Forelimb muscle (tissue), 1 donor: ENCODE data around the gene ETS2. TPM values are rescaled to one million over a fixed set of nuclear protein-coding genes. Genes with fewer than 3 reads are reported as not detected.
"Not testable (repeated sequence)": the region's sequence is repeated elsewhere in the genome, so short reads cannot be mapped to it uniquely, and the experiment has no call there.

Experiments
- DNase-seq: peaks from one replicate; pipeline ENCODE4 v3.0.0-alpha.2; 2013; ENCODE audit warnings: low read depth
- polyA plus RNA-seq: library from polyadenylated mRNA; unstranded; fragments of 120-200 nt; gene quantifications from one replicate; pipeline ENCODE4 v1.2.1, GENCODE V29; 2013; ENCODE audit not compliant: insufficient read length

The ETS2 gene
- polyA plus RNA-seq, 1 donor: 24.9 TPM

GRCh38 chr21:38837806-38838461, 32.2 kb downstream of the ETS2 start:
- DNase-seq: no peak

DNA sequence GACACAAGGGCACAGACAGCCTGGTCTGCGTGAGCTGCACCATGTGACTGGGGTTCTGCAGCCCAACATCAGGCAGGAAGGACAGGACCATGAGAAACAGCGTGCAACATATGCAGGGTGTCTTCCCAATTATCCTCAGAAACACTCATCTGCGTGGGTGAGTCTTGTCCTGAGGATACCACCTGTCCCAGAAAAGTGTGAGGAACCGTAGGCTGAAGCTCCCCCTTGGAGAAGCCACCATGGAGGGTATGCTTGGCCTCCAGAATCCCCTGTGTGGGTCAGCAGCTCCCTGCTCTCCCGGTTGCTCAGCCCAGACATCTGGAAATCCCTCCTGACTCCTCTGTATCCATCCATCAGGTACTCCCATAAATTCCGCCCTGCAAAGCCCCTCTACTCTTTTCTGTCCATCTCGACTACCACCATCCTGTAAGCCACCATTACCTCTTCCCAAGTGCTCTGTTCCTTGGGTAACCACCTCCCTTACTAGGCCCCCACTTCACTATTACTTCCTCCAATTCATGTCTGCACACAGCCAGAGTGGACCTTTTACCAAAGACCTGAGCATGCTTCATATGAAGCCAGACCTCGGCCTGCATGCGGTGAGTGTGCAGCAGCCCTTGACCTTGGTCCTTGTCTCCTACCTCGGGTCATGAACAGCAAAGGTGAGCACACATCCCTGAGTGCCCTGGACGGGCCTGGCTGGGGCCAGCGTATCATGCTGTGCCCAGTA, 33.0 kb downstream of the ETS2 start:
- no peak for DNase-seq

- no peak for DNase-seq
These were observed 33.9 kb downstream of the ETS2 start for GRCh38 chr21:38839328-38840286.

DNA sequence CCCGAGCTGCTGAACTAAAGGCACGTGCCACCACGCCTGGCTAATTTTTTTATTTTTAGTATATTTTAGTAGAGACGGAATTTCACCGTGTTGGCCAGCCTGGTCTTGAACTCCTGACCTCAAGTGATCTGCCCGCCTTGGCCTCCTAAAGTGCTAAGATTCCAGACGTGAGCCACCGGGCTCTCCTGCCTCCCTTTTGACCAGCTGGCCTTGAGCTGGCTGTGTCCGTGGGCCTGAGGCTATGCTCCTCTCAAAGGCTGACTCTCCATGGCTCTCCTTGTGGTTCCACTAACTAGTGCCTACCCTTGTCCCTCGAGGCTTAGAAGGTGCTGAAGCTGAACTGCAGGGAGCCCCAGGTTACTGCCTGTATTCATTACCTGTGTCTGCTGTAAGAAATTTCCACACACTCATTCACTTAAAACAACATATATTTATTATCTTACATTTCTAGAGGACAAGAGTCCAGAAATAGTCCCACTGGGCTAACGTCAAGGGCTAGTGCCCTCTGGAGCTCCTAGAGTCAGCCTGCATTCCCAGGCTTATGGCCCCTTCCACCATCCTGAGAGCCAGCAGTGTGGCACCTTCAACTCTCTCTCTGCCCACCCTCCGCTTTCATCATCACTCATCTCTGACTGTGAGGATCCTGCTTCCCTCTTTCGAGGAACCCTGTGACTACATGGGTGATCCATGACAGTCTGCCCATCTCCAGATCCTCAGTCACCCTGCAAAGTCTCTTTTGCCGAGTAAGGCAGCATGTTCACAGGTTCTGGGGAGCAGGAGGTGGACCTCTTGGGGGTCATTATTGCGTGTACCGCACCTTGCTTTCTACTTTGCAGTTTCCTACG, 34.9 kb downstream of the ETS2 start:
- no peak for DNase-seq

GRCh38 chr21:38841472-38841871, 35.7 kb downstream of the ETS2 start:
- DNase-seq: no peak

DNA sequence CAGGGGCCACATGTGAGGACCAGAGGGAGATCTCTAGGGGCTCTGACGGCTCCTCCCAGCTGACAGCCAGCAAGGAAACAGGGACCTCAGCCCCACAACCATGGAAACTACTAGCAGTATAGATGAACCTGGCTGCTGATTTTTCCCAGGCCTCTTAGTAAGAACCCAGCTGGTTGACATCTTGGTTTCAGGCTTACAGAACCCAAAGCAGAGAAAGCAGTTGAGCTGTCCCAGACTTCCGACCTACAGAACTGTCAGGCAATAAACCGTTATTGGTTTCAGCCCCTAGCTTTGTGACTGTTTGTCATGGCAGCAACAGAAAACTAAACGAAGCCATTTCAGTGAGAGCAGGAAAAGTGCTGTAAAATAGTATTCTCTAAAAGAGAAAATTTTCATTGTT, 36.4 kb downstream of the ETS2 start:
- no peak for DNase-seq

DNA sequence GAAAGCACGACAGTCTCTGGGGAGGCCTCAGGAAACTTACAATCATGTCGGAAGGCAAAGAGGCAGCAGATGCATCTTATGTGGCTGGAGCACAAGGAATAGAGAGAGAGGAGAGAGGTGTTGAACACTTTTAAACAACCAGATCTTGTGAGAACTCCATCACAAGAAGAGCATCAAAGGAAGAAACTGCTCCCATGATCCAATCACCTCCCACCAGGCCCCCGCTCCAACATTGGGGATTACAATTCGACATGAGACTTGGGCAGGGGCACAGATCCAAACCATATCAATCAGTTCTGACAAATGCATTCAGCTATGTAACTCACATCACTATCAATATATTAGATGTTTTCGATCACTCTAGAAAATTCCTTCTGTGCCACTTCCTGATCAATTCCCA, 37.6 kb downstream of the ETS2 start:
- no peak for DNase-seq

DNA sequence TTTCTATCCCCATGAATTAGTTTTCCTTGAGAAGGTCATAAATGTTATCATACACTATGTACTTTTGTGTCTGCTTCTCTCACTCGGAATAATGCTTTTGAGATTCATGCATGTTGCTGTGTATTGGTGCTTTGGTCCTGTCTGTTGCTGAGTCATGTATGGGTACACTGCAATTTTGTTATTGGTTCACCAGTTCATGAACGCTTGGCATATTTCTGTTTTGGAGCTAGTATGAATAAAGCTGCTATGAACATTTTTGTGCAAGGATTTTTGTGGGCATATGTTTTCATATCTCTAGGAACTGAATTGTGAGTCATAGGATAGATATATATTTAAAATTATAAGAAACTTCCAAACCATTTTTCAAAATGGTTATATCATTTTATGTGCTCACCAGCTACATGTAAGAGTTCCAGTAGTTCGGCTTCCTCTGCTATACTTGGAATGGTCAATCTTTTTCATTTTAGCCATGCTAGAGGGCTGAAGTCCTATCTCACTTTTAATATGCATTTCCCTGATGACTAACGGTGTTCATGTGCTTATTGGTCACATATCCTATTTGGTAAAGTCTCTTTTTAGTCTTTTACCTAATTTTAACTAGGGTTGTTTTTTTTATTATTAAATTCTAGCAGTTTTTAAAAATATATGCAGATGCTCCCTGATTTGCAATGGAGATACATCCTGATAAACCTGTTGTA, 38.2 kb downstream of the ETS2 start:
- DNase-seq: no peak

GRCh38 chr21:38845374-38845773, 39.6 kb downstream of the ETS2 start:
- not testable (repeated sequence) for DNase-seq

- no peak for DNase-seq
These were observed 41.8 kb downstream of the ETS2 start for GRCh38 chr21:38847556-38847955.

DNA sequence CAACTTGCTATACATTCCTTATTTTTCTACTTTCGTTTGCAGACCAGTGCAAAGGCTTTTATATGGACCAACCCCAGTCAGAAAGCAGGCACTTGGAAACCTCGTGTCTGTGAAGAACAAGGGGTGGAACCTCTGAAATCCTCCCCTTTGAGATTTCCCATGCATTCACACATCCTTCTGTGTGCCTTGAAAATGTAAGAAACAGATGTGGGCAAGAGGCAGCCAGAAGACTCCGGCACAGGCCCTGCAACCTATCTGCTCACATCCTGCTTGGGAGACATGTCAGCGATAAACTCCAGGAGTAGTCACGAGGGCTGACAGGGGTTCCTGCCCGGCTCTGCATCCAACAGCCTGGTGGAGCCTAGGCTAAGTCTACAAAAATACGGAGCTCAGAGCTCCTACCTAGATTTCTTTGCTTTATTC, 42.5 kb downstream of the ETS2 start:
- no peak for DNase-seq

DNA sequence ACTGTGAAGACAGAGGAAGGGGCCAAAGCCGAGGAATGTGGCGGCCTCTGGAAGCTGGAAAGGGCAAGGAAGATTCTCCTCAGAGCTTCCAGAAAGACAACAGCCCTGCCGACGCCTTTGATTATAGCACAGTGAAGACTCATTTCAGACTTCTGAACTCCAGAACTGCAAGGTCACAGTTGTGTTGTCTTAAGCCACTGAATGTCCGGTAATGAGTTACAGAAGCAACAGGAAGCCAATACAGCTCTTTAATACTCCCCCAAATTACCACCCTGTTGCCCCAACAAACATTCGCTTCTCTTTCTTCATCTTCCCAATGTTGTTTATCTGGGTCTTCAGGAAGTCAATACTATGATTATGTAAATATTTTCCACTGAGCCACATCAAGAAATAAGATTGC, 44.0 kb downstream of the ETS2 start:
- DNase-seq: no peak

DNA sequence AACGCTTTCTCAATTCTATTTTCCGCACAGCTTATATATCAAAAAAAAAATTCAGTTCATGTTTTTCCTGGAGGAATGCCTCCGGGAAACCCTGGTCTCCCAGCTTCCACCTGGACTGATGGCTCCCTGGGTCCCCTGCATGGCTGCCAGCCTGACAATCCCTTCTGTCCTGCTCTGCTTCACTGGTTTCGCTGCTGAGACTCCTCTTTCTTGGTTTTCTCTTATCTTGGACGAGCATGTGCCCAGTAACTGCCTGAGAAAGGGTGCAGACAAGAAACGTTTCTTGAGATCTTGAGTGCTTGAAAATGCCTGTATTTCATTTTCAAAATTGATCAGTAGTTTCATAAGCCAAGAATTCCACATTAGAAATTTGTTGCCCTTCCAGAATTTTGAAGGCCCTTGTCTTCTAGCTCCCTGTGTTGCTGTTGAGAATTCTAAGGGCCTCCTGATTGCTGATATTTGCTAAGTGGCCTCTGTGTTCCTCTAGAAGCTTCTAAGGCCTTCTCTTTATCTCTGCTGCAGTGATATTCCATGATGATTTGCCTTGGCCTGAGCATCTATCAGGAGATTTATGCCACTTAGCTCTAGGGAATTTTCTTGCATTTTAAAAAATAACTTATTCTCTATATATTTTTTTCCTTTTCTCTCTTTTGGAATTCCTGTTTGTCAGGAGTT, 44.7 kb downstream of the ETS2 start:
- no peak for DNase-seq

- DNase-seq: no peak
These were observed 45.4 kb downstream of the ETS2 start for GRCh38 chr21:38851101-38851500.

DNA sequence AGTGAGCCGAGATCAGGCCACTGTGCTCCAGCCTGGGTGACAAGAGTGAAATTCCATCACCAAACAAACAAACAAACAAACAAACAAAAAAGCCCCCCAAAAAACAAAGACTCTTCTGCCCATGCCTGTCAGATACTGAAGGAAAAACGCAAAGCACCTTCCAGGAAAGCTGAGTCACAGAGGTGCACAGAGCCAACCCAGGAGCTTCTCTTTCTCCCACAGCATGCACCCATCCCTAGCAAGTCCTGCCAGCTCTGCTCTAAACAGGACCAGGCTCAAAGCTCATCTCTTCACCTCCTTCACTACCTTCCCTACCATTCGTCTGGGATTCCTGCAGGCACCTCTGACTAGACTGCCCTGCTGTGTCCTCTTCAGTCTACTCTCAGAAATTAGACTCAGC, 46.5 kb downstream of the ETS2 start:
- DNase-seq: no peak

DNA sequence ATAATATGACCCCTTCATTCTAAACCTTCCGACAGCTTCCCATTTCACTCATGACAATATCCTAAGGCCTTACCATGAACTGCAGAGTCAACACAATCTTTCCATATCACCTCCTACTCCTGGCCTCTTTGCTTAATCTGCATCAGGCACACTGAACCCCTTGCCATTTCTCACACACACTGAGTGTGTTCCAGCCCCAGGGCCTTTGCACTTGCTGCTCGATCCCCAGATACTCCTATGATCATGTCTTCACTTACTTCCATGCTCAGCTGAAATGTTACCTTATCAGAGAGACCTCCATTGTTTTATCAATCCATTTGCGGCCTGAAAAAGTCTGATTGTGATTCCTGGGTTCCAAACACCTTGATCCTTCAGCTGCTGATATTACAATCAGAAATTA, 47.0 kb downstream of the ETS2 start:
- no peak for DNase-seq

GRCh38 chr21:38853421-38853919, 47.7 kb downstream of the ETS2 start:
- no peak for DNase-seq

DNA sequence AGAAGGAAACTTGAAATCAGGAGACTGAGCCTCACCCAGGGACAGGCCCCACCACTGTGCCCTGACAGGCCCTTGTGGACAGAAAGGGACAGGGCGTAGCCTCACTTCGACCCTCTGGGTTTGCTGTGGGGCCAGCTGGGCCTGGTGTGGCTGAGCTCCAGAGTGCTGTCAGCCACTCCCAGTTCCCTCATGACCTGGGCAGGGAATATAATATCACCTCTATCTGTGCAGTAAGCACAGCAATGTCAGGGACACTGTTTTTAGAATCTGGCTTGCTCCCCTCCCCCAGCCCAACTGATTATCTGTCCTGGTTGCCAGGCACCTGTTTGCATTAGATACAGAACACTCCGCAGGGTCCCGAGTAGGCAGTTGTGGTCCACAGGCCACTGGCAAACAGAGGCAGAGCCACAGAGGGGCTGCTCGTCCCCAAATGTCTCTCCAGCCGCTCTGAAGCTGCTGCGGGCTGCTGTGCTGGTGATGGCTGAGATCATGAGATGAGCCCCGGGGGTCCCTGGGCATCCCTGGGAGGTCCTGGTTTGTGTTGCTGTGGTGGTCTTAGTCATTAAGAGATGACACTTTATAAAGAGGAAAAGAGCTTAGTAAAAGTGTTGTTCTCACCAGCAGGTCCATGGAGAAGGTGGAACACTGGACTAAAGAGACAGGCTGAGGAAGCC, 51.6 kb downstream of the ETS2 start:
- no peak for DNase-seq

GRCh38 chr21:38858026-38858811, 52.5 kb downstream of the ETS2 start:
- no peak for DNase-seq
